Transverse colon (tissue), 4 donors: ENCODE results near the gene RHOBTB3. TPM values are rescaled to one million over a fixed set of nuclear protein-coding genes. Genes with fewer than 3 reads are reported as not detected.
"Not testable (repeated sequence)": the region's sequence is repeated elsewhere in the genome, so short reads cannot be mapped to it uniquely, and the experiment has no call there.

ENCODE experiments used
- DNase-seq: peaks from one replicate; pipeline ENCODE4 v3.0.0-alpha.2; 2019
- H3K27ac ChIP-seq, 4 donors: fragments of 200-600 bp; sonication (generic); 2 replicates each; pipeline ENCODE4 v1.5.1; 2016 to 2018; ENCODE audit warnings: inconsistent platforms in 4 of 4
- H3K27me3 ChIP-seq: fragments of 200-600 bp; sonication (generic); 2 replicates; pipeline ENCODE4 v1.5.1; 2017; ENCODE audit warnings: inconsistent platforms
- H3K36me3 ChIP-seq, 4 donors: fragments of 200-600 bp; sonication (generic); 2 replicates each; pipeline ENCODE4 v1.5.1; 2017 to 2019; ENCODE audit warnings: inconsistent platforms in 4 of 4
- H3K4me1 ChIP-seq, 4 donors: fragments of 200-600 bp; sonication (generic); 2 replicates each; pipeline ENCODE4 v1.5.1; 2017 to 2020; ENCODE audit warnings: inconsistent platforms in 4 of 4
- H3K4me3 ChIP-seq, 4 donors: fragments of 200-600 bp; sonication (generic); 1 replicate in 1 of 4; 2 replicates in 3 of 4; pipeline versions ENCODE4 v1.5.1 to v1.6.1; 2017 to 2019; ENCODE audit warnings: inconsistent platforms in 4 of 4
- H3K9me3 ChIP-seq, 2 donors: fragments of 200-600 bp; sonication (generic); 2 replicates each; pipeline ENCODE4 v1.5.1; 2017 to 2019; ENCODE audit warnings: inconsistent platforms in 2 of 2
- EP300 ChIP-seq: sonication (generic); formaldehyde crosslinking; IDR thresholded peaks from one replicate; pipeline ENCODE4 v1.6.1; 2017; ENCODE audit warnings: antibody characterized with exemption, low read depth
- POLR2A ChIP-seq: fragments of 450-650 bp; IDR thresholded peaks from one replicate; pipeline ENCODE4 v1.6.1; 2016; ENCODE audit warnings: antibody characterized with exemption, mild to moderate bottlenecking, moderate library complexity
- POLR2AphosphoS5 ChIP-seq, 3 donors: sonication (generic); formaldehyde crosslinking; IDR thresholded peaks; one replicate each; pipeline ENCODE4 v1.6.1; 2016; ENCODE audit warnings: antibody characterized with exemption in 3 of 3
- WGBS, 2 donors: methylation state at CpG; one replicate each; pipeline ENCODE4 v1.1.5; 2018; ENCODE audit warnings: low coverage in 1 of 2; 5-methylcytosine and 5-hydroxymethylcytosine counted together
- in situ Hi-C, 4 donors: fragments of 200-750 bp; cut with MboI; loops; one replicate each; pipeline versions ENCODE4 v1.15.0 to v1.15.1; 2017; ENCODE audit warnings: low sequenced_read_pairs in 3 of 4, low pct_ligation_motif_present in 1 of 4, low pct_unique_long_range_greater_than_20kb in 1 of 4
- intact Hi-C: fragments of 100-400 bp; cut with DNase I; formaldehyde crosslinking; loops from one replicate; pipeline ENCODE4 v1.15.1; 2023; ENCODE audit warnings: low total_unique reads
- total RNA-seq, 4 donors: library from RNA; depleted of rRNA; stranded (reverse); fragments of >200 nt; gene quantifications; one replicate each; pipeline ENCODE4 v1.1.0, GENCODE V29; 2016
- TF ChIP-seq, protein P1 (sequence below), 5 experiments: fragments of 200-600 bp in 3 of 5; fragments of 450-650 bp in 2 of 5; sonication (generic) in 3 of 5; IDR thresholded peaks; 1 replicate in 2 of 5; 2 replicates in 3 of 5; pipeline ENCODE4 v1.5.1; 2016 to 2017; ENCODE audit warnings: antibody characterized with exemption in 5 of 5, inconsistent platforms in 3 of 5, mild to moderate bottlenecking in 2 of 5, moderate library complexity in 1 of 5

Gene RHOBTB3
- total RNA-seq, 4 donors from 2014 or later: 53.0 to 143 (median 84.2) TPM

DNA sequence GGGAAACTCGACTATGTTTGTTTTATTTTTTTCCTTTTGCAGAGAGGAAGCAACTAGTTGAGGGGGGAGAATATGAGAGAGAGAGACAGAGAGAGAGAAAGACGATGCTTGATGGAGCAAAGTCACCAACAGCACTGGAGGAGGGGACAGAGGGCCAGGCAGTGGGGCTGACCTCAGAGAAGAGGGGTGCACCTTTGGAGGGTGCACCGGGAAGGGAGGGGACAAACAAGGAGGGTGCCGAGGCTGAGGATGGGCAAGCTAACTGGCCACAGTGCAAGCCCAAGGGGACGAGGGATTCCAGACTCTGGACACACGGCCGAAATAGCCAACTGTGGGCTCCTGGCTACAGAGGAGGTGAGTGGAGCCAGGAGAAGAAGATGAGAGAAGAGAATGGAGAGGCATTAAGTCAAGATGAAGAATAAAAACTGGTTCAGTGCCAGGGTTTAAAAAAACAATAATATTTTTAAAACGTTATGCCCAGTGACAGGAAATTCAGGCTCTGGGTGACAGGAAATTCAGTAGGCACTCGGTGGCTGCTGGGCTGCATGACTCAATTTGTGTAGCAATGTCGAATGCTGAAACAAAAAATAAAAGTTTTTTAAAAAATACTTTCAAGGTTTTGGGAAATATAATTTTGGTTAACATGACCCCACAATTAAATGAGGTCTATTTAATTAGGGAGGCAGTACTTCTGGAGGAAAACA is 104.7 kb downstream of the RHOBTB3 start:
- 44% methylated on average over 4 to 10 of the region's 10 CpGs for WGBS, 2 donors
- intact Hi-C loops: no loop called here
- no peaks in the 10 kb centered on the region for H3K9me3 ChIP-seq

DNA sequence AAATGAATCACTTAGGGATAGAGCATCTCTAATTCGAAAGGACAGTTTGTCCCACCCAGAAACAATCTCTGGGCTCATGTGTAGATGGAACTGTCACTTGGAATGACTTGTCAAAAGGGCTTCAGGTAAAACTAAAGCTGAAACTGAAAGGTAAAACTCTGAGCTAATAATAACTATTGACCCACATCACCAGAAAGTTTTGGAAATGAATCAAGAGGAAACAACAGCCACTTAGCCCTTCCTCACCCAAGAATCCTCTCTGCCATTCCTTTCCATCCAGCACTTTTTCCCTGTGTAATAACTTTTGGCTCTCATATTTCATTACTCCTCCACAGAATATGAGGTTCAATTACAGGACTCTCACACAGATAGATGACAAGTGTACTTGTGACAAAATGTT is 105.4 kb downstream of the RHOBTB3 start:
- peaks cover 5 to 35% (median 17%) of the 10 kb centered on the region in 4 donors for H3K4me1 ChIP-seq
- in situ Hi-C loops (no loop called here), intact Hi-C loops (no loop called here)
- TF ChIP-seq POLR2AphosphoS5 (IDR thresholded peaks at IDR 0.05): no peak
- TF ChIP-seq POLR2A: no peak
- TF ChIP-seq EP300: no peak
- TF ChIP-seq, protein P1, sequence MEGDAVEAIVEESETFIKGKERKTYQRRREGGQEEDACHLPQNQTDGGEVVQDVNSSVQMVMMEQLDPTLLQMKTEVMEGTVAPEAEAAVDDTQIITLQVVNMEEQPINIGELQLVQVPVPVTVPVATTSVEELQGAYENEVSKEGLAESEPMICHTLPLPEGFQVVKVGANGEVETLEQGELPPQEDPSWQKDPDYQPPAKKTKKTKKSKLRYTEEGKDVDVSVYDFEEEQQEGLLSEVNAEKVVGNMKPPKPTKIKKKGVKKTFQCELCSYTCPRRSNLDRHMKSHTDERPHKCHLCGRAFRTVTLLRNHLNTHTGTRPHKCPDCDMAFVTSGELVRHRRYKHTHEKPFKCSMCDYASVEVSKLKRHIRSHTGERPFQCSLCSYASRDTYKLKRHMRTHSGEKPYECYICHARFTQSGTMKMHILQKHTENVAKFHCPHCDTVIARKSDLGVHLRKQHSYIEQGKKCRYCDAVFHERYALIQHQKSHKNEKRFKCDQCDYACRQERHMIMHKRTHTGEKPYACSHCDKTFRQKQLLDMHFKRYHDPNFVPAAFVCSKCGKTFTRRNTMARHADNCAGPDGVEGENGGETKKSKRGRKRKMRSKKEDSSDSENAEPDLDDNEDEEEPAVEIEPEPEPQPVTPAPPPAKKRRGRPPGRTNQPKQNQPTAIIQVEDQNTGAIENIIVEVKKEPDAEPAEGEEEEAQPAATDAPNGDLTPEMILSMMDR (IDR thresholded peaks at IDR 0.05): no peak
- 71 to 100% methylated on average over 1 of the region's 1 CpG for WGBS, 2 donors
- no peaks in the 10 kb centered on the region for H3K36me3 ChIP-seq
- no peak for DNase-seq
- peak overlapping the region in 3 of 4 donors; percentile 87 to 95 (median 93) for H3K27ac ChIP-seq
- no peaks in the 10 kb centered on the region for H3K27me3 ChIP-seq
- no peak overlapping the region for H3K4me3 ChIP-seq
- no peaks in the 10 kb centered on the region for H3K9me3 ChIP-seq

More for the DNA sequence above, 104.7 kb downstream of the RHOBTB3 start:
- Histone ChIP-seq H3K4me3 (peak overlapping the region in 1 of 4 donors; percentile 51), H3K27ac (peak overlapping the region; percentile 87 to 95 (median 90)), H3K27me3 (no peaks in the 10 kb centered on the region), H3K4me1 (peaks cover 5 to 28% (median 13%) of the 10 kb centered on the region in 4 donors), H3K36me3 (no peaks in the 10 kb centered on the region)
- DNase-seq: no peak
- TF ChIP-seq POLR2AphosphoS5 (IDR thresholded peaks at IDR 0.05): no peak
- no peak for TF ChIP-seq POLR2A
- TF ChIP-seq, protein P1 (IDR thresholded peaks at IDR 0.05): no peak
- no peak for TF ChIP-seq EP300
- in situ Hi-C loops: no loop called here

DNA sequence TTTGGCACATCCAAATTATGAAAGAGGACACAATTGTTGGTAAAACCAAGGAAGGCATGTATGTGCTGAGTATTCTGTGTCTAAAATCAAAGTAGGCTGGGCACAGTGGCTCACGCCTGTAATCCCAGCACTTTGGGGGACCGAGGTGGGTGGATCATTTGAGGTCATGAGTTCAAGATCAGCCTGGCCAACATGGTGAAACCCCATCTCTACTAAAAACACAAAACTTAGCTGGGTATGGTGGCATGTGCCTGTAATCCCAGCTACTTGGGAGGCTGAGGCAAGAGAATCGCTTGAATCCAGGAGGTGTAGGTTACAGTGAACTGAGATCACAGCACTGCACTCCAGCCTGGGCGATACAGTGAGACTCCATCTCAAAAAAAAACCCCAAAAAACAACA is 105.8 kb downstream of the RHOBTB3 start:
- H3K27me3 ChIP-seq, H3K9me3 ChIP-seq, DNase-seq, H3K36me3 ChIP-seq, H3K4me3 ChIP-seq, intact Hi-C loops, in situ Hi-C loops: not testable (repeated sequence)
- peak overlapping the region in 2 of 4 donors; percentile 87 to 95 for H3K27ac ChIP-seq
- H3K4me1 ChIP-seq: peaks cover 5 to 39% (median 20%) of the 10 kb centered on the region in 4 donors
- WGBS, 2 donors: 92 to 94% methylated on average over 4 of the region's 4 CpGs

DNA sequence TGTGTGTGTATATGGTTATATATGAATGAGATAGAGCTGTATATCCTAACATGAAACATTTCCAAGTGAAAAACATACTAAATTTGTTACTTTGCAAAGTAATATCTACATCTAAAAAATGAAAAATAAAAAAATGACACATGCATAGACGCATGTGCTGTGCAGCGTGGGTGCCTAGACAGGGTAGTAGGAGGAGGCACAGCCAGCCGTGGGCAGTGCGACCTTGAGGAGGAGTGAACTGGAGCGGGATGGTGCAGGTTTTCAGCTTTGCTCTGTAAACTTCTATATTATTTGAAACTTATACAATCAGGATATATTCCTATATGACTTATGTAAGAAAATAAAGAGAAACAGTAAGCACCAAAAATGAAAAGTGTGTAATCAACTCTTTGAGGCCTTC is 106.4 kb downstream of the RHOBTB3 start:
- Histone ChIP-seq H3K36me3 (no peaks in the 10 kb centered on the region), H3K4me3 (no peak overlapping the region), H3K27me3 (no peaks in the 10 kb centered on the region), H3K27ac (no peak overlapping the region), H3K9me3 (no peaks in the 10 kb centered on the region), H3K4me1 (peaks cover 5 to 43% (median 25%) of the 10 kb centered on the region in 4 donors)
- intact Hi-C loops: no loop called here
- TF ChIP-seq EP300 (no peak), POLR2AphosphoS5 (IDR thresholded peaks at IDR 0.05) (no peak)
- TF ChIP-seq, protein P1 (IDR thresholded peaks at IDR 0.05): no peak
- DNase-seq: no peak
- in situ Hi-C loops: no loop called here
- 89 to 98% methylated on average over 3 to 5 of the region's 5 CpGs for WGBS, 2 donors
